Liver (tissue), 3 donors: ENCODE results near the gene DDR2.

Source experiments
- ATF3 ChIP-seq: IDR thresholded peaks from 2 replicates; pipeline ENCODE4 v1.6.1; 2016; ENCODE audit warnings: antibody characterized with exemption
- CTCF ChIP-seq: fragments of 150-350 bp; IDR thresholded peaks from 2 replicates; pipeline ENCODE4 v1.5.1; 2017; ENCODE audit warnings: improper control_type of control experiment, low read depth, low read length; ENCODE audit not compliant: missing input control
- FOXA1 ChIP-seq: IDR thresholded peaks from 2 replicates; pipeline ENCODE4 v1.6.1; 2016; ENCODE audit warnings: antibody characterized with exemption
- GABPA ChIP-seq, 2 donors: IDR thresholded peaks in 1 of 2; conservative IDR thresholded peaks in 1 of 2; 2 replicates each; pipeline ENCODE4 v1.6.1; 2016; ENCODE audit warnings: antibody characterized with exemption in 2 of 2, mild to moderate bottlenecking in 1 of 2, moderate library complexity in 1 of 2
- HNF4A ChIP-seq, 2 donors: conservative IDR thresholded peaks; 2 replicates each; pipeline ENCODE4 v1.6.1; 2016; ENCODE audit warnings: antibody characterized with exemption in 2 of 2, mild to moderate bottlenecking in 2 of 2
- JUND ChIP-seq, 2 donors: IDR thresholded peaks; 2 replicates each; pipeline ENCODE4 v1.6.1; 2016; ENCODE audit warnings: antibody characterized with exemption in 2 of 2
- MAX ChIP-seq: IDR thresholded peaks from 2 replicates; pipeline ENCODE4 v1.6.1; 2016; ENCODE audit warnings: antibody characterized with exemption
- RAD21 ChIP-seq, 2 donors: IDR thresholded peaks; 2 replicates each; pipeline ENCODE4 v1.6.1; 2016; ENCODE audit warnings: antibody characterized with exemption in 2 of 2, mild to moderate bottlenecking in 2 of 2
- TAF1 ChIP-seq: conservative IDR thresholded peaks from 2 replicates; pipeline ENCODE4 v1.6.1; 2016; ENCODE audit warnings: antibody characterized with exemption, mild to moderate bottlenecking
- YY1 ChIP-seq: IDR thresholded peaks from 2 replicates; pipeline ENCODE4 v1.6.1; 2016; ENCODE audit warnings: antibody characterized with exemption, mild to moderate bottlenecking
- ZBTB33 ChIP-seq: IDR thresholded peaks from 2 replicates; pipeline ENCODE4 v1.6.1; 2016; ENCODE audit warnings: antibody characterized with exemption
- donor health status: healthy.
- donor health status: healthy.

GRCh38 chr1:162774007-162774406 is 141.7 kb downstream of the DDR2 start:
- TF ChIP-seq CTCF (no peak), GABPA (IDR thresholded peaks at IDR 0.05 in 1 of 2, conservative IDR thresholded peaks at IDR 0.05 in 1 of 2) (no peak), HNF4A (conservative IDR thresholded peaks at IDR 0.05) (no peak), FOXA1 (no peak), JUND (IDR thresholded peaks at IDR 0.05) (no peak), ZBTB33 (no peak), TAF1 (no peak), MAX (no peak), RAD21 (IDR thresholded peaks at IDR 0.05) (no peak), ATF3 (no peak), YY1 (no peak)
